HCT116 (cell line): ENCODE data around the gene SCUBE2.

ENCODE experiments used
- CEBPB ChIP-seq: IDR thresholded peaks from 2 replicates; pipeline ENCODE4 v1.6.1; 2012; ENCODE audit warnings: low read depth
- CTCF ChIP-seq, 3 experiments: fragments of 200-600 bp in 1 of 3; sonication (generic) in 1 of 3; IDR thresholded peaks in 2 of 3; conservative IDR thresholded peaks in 1 of 3; 2 replicates each; pipeline ENCODE4 v1.5.1; 2012 to 2017; ENCODE audit warnings: low read depth in 2 of 3, low read length in 2 of 3, antibody characterized with exemption in 1 of 3, borderline replicate concordance in 1 of 3, control low read depth in 1 of 3, mild to moderate bottlenecking in 1 of 3, mixed read lengths in 1 of 3, mixed run types in 1 of 3, moderate library complexity in 1 of 3; ENCODE audit not compliant: insufficient read depth in 1 of 3
- ELF1 ChIP-seq: IDR thresholded peaks from 2 replicates; pipeline ENCODE4 v1.6.1; 2012; ENCODE audit warnings: low read depth, borderline replicate concordance
- EZH2phosphoT487 ChIP-seq: fragments of 200-600 bp; IDR thresholded peaks from 2 replicates; pipeline ENCODE4 v1.6.1; 2018; ENCODE audit warnings: antibody characterized with exemption, borderline replicate concordance
- MAX ChIP-seq: IDR thresholded peaks from 2 replicates; pipeline ENCODE4 v1.6.1; 2012
- POLR2A ChIP-seq: IDR thresholded peaks from 2 replicates; pipeline ENCODE4 v1.7.0; 2011; ENCODE audit warnings: borderline replicate concordance; ENCODE audit not compliant: insufficient read depth, insufficient read length; ENCODE audit errors: extremely low read depth
- POLR2AphosphoS5 ChIP-seq: IDR thresholded peaks from 2 replicates; pipeline ENCODE4 v1.6.1; 2011; ENCODE audit warnings: mild to moderate bottlenecking, low read depth, low read length, moderate library complexity
- SIN3A ChIP-seq: IDR thresholded peaks from 2 replicates; pipeline ENCODE4 v1.6.1; 2012; ENCODE audit warnings: low read depth

- no peak for TF ChIP-seq CTCF (IDR thresholded peaks at IDR 0.05 in 2 of 3, conservative IDR thresholded peaks at IDR 0.05 in 1 of 3; ENCODE audit: borderline replicate concordance in 1 of 3, insufficient read depth in 1 of 3, low read depth in 2 of 3, low read length in 2 of 3)
- TF ChIP-seq ELF1, result no peak
- no peak for TF ChIP-seq MAX
- no peak for TF ChIP-seq SIN3A
- TF ChIP-seq POLR2AphosphoS5, result no peak
- TF ChIP-seq POLR2A, result no peak
- TF ChIP-seq CEBPB, result no peak
- TF ChIP-seq EZH2phosphoT487, result no peak
Observed at GRCh38 chr11:9090488-9091043, 833 bp downstream of the SCUBE2 start.
